H7 (cell line): ENCODE data around the gene ZNF593OS. TPM values are rescaled to one million over a fixed set of nuclear protein-coding genes. Genes with fewer than 3 reads are reported as not detected.
A peak's percentile ranks its signal among the peaks of the same experiment; 100 is the strongest.

Source experiments
- DNase-seq: peaks from one replicate; pipeline ENCODE4 v3.0.0; 2012
- H3K27me3 ChIP-seq: 2 replicates; pipeline ENCODE4 v1.6.0; 2011; ENCODE audit warnings: mild to moderate bottlenecking, low read length; ENCODE audit not compliant: control insufficient read depth, insufficient read depth
- H3K36me3 ChIP-seq: replicated peaks from 2 replicates; pipeline ENCODE4 v1.5.1; 2011; ENCODE audit warnings: low read length; ENCODE audit not compliant: control insufficient read depth, insufficient read depth
- H3K4me3 ChIP-seq: 2 replicates; pipeline ENCODE4 v1.5.1; 2011; ENCODE audit warnings: low read depth, mild to moderate bottlenecking, control low read depth, low read length, moderate library complexity; ENCODE audit not compliant: insufficient read depth
- total RNA-seq: library from RNA; depleted of rRNA; stranded (reverse); fragments of >200 nt; shearing (Covaris generic); gene quantifications from 2 replicates; pipeline ENCODE4 v1.2.3, GENCODE V29; 2014

Gene ZNF593OS
- total RNA-seq, 1 experiment from 2014 or later: not detected

- peak; percentile 42 for DNase-seq
- Histone ChIP-seq H3K36me3 (no peaks in the 10 kb centered on the region), H3K4me3 (no peak overlapping the region), H3K27me3 (no peaks in the 10 kb centered on the region)
Measured at GRCh38 chr1:26132128-26132833, 39.4 kb downstream of the ZNF593OS start.

GRCh38 chr1:26130695-26131094 lies 40.9 kb downstream of the ZNF593OS start:
- H3K36me3 ChIP-seq: no peaks in the 10 kb centered on the region
- H3K27me3 ChIP-seq: no peaks in the 10 kb centered on the region
- DNase-seq: no peak

GRCh38 chr1:26129778-26130177 lies 41.9 kb downstream of the ZNF593OS start:
- no peak overlapping the region for H3K4me3 ChIP-seq
- no peaks in the 10 kb centered on the region for H3K36me3 ChIP-seq
- DNase-seq: no peak
- H3K27me3 ChIP-seq: no peaks in the 10 kb centered on the region

More at GRCh38 chr1:26130695-26131094, 40.9 kb downstream of the ZNF593OS start:
- H3K4me3 ChIP-seq: no peak overlapping the region

- no peaks in the 10 kb centered on the region for H3K27me3 ChIP-seq
- no peak overlapping the region for H3K4me3 ChIP-seq
- H3K36me3 ChIP-seq: no peaks in the 10 kb centered on the region; the same call in 1 of the 2 replicates
- no peak for DNase-seq
Measured at GRCh38 chr1:26127235-26128163, 44.1 kb downstream of the ZNF593OS start.

GRCh38 chr1:26126321-26127084 lies 45.1 kb downstream of the ZNF593OS start:
- H3K36me3 ChIP-seq: peaks cover 2% of the 10 kb centered on the region; the same call in 1 of the 2 replicates
- H3K27me3 ChIP-seq: no peaks in the 10 kb centered on the region
- no peak overlapping the region for H3K4me3 ChIP-seq
- DNase-seq: no peak

GRCh38 chr1:26125946-26126320 lies 45.7 kb downstream of the ZNF593OS start:
- DNase-seq: no peak

GRCh38 chr1:26125382-26125781 lies 46.2 kb downstream of the ZNF593OS start:
- Histone ChIP-seq H3K36me3 (peaks cover 2% of the 10 kb centered on the region; the same call in 1 of the 2 replicates), H3K27me3 (no peaks in the 10 kb centered on the region), H3K4me3 (no peak overlapping the region)
- DNase-seq: no peak

More at GRCh38 chr1:26125946-26126320, 45.7 kb downstream of the ZNF593OS start:
- H3K36me3 ChIP-seq: peaks cover 2% of the 10 kb centered on the region; the same call in 1 of the 2 replicates
- no peaks in the 10 kb centered on the region for H3K27me3 ChIP-seq
- no peak overlapping the region for H3K4me3 ChIP-seq

GRCh38 chr1:26124418-26125331 lies 47.0 kb downstream of the ZNF593OS start:
- H3K4me3 ChIP-seq: no peak overlapping the region
- no peaks in the 10 kb centered on the region for H3K27me3 ChIP-seq
- DNase-seq: no peak
- peaks cover 2% of the 10 kb centered on the region; the same call in 1 of the 2 replicates for H3K36me3 ChIP-seq

GRCh38 chr1:26122988-26123973 lies 48.4 kb downstream of the ZNF593OS start:
- H3K4me3 ChIP-seq: no peak overlapping the region
- H3K36me3 ChIP-seq: peaks cover 2% of the 10 kb centered on the region; the same call in 1 of the 2 replicates
- DNase-seq: no peak
- no peaks in the 10 kb centered on the region for H3K27me3 ChIP-seq

- Histone ChIP-seq H3K4me3 (no peak overlapping the region), H3K27me3 (no peaks in the 10 kb centered on the region), H3K36me3 (peaks cover 2% of the 10 kb centered on the region; the same call in 1 of the 2 replicates)
- DNase-seq: no peak
Measured at GRCh38 chr1:26121854-26122773, 49.5 kb downstream of the ZNF593OS start.

- no peak overlapping the region for H3K4me3 ChIP-seq
- no peaks in the 10 kb centered on the region for H3K27me3 ChIP-seq
- H3K36me3 ChIP-seq: peaks cover 2% of the 10 kb centered on the region; the same call in 1 of the 2 replicates
- no peak for DNase-seq
Measured at GRCh38 chr1:26119892-26120608, 51.6 kb downstream of the ZNF593OS start.
